Left cardiac atrium (tissue), 4 donors: ENCODE results near the gene LMOD3. TPM values are rescaled to one million over a fixed set of nuclear protein-coding genes. Genes with fewer than 3 reads are reported as not detected.

Source experiments
- ATAC-seq, 2 donors: fragments of 200-7000 bp; cut with Tn5 transposase; one replicate each; pipeline ENCODE4 v1.9.1; 2020; ENCODE audit warnings: mild to moderate bottlenecking in 2 of 2, moderate library complexity in 2 of 2
- DNase-seq: peaks from one replicate; pipeline ENCODE4 v3.0.0-alpha.2; 2020
- intact Hi-C, 2 donors: fragments of 100-400 bp; cut with DNase I; formaldehyde crosslinking; loops; one replicate each; pipeline versions ENCODE4 v1.14.1 to v1.15.1; 2022 to 2023
- total RNA-seq, 2 donors: library from RNA; stranded (reverse); fragmentation: NEBNext Ultra II Directional; extraction: Animal tissue kit (Norgen Biotek cat#: 25700); gene quantifications; one replicate each; pipeline ENCODE4 v1.2.1, GENCODE V29; 2021
- donor health status: DM: no; HTN: yes; CAD: no.
- donor health status: DM: no; HTN: yes; CAD: no; lungs with severe emphysema.
- donor health status: DM: yes; HTN: yes; CAD: no.
- donor health status: Dilated cardiomyopathy.

LMOD3 gene
- total RNA-seq, 2 donors from 2014 or later, result 49.2 to 52.8 TPM

DNA sequence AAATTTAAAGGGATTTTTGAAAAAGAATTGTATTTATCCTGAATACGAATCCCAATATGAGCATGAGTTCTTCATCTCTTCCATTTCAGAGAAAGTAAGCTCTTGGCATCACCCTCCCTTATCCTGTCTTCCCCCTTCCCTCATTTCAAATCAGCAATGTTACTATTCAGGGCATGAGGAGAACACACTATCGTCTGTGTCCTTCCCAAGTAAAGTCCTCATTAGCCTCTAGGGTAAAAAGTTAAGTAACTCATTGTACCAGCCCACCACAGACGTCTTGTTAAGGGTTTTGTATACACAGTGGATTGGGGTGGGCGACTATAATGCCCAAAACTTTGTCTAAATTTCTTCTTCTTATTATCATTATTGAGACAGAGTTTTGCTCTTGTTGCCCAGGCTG, 22.8 kb downstream of the LMOD3 start:
- ATAC-seq (peak in 1 of 2 donors; percentile 28), DNase-seq (no peak)
- intact Hi-C loops, result no loop called here

DNA sequence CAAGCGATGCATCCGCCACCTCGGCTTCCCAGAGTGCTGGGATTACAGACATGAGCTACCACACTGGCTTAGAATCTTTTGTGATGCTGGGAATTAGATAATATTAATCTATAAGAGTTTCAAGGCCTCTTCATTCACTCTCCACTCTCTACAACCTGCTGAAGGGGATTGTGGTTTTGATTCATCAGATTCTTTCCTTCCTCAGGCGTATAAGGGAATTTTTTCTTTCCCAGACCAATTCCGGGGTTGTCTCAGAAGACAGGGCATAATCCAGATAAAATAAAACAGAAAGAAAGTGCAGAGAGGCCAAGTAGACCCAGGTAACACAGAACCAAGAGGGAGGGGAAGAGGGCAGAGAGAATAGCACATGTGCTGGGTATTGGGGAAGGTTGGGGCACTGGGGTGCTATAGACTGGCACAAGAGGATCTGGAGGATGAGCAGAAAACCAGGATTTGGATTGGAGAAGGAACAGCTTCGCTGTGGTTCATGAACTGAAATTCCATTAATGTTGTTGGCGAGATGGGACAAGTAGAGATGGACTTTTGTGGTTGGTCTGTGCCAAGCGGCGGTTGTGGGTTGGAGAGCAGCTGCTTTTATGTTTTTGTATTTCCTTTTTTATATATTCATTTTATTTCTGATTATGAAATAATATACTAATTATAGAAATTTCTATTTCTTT, 24.8 kb downstream of the LMOD3 start:
- DNase-seq (no peak), ATAC-seq (no peak)
- intact Hi-C loops, result no loop called here

DNA sequence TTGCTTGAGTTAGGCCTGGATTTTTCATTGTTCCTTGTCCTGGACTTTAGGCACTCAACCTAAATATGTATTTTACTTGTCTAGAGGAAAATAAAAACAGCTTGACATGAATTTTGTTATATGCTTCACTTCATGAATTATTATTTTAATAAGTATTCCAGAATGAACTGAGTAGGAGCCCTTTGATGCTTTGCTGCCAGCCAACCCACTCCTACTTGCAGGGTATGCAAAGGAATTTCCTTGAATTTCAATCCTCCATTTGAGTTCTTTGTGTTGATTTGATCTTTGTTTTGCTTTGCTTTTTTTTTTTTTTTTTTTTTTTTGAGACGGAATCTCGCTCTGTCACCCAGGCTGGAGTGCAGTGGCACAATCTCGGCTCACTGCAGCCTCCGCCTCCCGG, 26.1 kb downstream of the LMOD3 start:
- no peak for ATAC-seq
- intact Hi-C loops, result no loop called here

DNA sequence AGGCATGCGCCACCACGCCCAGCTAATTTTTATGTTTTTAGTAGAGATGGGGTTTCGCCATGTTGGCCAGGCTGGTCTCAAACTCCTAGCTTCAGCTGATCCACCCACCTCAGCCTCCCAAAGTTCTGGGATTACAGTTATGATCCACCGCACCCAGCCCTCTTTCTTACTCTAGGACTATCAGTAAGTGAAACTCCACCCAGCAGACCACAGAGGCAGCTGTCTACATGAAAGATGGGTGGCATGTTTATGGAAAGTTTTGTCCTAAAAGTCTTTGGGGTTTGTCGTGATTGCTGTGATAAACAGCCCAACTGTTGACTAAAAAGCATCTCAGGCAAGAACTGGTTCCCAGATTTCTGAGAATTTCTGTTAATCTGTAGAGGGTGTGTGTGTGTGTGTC, 26.8 kb downstream of the LMOD3 start:
- no peak for ATAC-seq
- no peak for DNase-seq
- intact Hi-C loops, result no loop called here

More for the DNA sequence above, 26.1 kb downstream of the LMOD3 start:
- no peak for DNase-seq

DNA sequence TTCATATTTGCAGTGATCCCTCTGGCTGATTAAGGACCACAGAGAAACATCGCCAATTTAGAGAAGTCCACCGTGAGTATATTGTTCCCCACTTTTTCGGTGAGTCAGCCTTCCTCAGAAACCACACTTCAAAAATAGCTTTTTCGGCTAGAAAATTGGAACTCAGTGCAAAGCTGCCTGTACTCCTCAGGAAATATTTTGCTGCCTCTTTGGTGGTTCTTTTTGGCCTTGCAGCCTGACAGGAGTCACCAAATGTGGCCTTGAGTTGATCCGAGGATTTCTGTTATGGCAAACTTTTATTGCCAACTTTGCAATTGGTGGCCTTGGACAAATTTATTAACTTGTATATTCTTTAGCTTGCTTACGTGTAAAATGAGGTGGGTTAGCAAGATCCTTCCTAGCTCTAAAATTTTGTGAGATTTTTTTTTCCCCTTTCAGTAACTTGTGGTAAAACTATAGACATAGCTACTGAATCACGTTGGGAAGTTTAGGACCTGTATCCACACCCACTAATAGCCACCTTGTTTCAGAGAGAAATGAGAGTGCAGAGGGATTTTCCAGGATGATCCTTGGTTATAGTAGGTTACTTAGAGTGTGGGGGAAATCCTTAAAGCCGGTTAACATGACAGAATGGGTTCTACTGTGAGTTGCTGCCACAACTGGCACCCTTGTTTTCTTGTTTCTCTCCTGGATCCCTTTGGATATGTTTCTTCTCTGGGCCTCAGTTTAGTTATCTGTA, 27.8 kb downstream of the LMOD3 start:
- ATAC-seq (peak in 1 of 2 donors; percentile 19), DNase-seq (no peak)
- intact Hi-C loops, result no loop called here

DNA sequence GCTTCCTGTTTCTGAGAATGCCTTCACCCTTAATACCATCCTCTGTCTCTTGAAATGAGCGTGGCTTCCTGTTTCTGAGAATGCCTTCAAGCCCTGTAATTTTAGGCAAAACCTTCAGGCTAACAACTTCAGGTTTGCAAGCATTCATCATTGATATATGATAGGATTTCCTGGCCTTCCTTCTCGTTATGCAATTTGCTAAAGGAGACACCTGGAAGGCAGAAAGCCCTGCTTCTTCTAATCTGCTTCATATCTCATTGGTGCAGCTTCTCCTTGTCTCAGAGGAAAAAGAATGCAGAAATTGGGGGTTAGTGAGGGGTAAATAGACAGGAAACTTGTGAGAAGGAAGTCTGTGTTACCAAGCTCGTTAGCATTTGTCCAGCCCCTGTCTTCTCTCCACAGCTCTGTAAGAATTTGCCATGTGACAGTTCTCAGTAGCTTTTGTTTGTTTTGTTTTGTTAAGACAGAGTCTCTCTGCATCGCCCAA, 30.3 kb downstream of the LMOD3 start:
- peak; percentile 8 to 50 for ATAC-seq
- no peak for DNase-seq
- intact Hi-C loops, result no loop called here

DNA sequence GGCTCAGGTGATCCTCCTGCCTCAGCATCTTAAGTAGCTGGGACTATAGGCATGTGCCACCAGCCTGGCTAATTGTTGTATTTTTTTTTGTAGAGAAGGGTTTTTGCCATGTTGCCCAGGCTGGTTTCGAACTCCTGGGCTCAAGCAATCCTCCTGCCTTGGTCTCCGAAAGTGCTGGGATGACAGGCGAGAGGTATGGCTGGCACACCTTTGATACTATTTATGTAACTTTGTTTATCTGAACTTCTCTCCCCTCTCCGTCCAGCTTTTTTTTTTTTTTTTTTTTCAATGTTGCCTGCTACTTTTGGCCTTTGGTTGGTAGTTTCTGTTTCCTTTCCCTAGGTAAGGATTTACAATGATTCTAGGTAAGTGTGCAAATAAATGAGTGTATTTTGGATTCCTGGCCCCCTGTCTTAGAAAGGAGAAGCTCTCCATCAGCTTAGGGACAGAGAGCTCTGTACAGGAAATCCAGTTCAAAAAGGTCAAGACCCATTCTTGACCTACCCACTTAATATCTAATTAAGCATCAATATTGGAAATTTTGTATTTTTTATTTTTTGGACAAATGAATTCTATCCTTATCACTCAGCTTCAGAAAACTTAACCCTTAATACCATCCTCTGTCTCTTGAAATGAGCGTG, 30.9 kb downstream of the LMOD3 start:
- DNase-seq (no peak), ATAC-seq (no peak)
- intact Hi-C loops, result no loop called here

GRCh38 chr3:69090021-69090420, 32.4 kb downstream of the LMOD3 start:
- intact Hi-C loops, result no loop called here
- no peak for ATAC-seq

DNA sequence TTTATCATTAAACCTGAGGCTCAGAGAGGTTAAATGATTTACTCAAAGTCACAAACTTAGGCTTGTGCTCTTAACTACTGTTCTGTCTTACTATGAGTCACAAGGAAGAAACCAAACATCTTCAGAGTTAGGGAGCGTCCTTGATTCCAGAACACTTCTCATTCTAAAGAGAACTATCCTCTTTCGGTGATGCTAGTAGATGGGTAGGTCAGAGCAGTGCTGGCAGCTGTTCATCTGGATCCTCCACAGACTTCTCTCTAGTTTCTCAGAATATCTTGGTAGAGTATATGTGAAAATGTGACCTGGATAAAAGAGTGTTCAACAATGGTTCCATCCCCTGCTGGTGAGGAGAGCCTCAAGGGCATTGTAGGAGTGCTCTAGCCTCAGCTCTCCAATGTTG, 34.3 kb downstream of the LMOD3 start:
- DNase-seq (no peak), ATAC-seq (no peak)
- intact Hi-C loops, result loop anchor here in 1 of 2 donors (5.0 kb wide), 1 partner anchor 34 kb away; the partner anchor contains the start of gene LMOD3

More at GRCh38 chr3:69090021-69090420, 32.4 kb downstream of the LMOD3 start:
- DNase-seq, result no peak

DNA sequence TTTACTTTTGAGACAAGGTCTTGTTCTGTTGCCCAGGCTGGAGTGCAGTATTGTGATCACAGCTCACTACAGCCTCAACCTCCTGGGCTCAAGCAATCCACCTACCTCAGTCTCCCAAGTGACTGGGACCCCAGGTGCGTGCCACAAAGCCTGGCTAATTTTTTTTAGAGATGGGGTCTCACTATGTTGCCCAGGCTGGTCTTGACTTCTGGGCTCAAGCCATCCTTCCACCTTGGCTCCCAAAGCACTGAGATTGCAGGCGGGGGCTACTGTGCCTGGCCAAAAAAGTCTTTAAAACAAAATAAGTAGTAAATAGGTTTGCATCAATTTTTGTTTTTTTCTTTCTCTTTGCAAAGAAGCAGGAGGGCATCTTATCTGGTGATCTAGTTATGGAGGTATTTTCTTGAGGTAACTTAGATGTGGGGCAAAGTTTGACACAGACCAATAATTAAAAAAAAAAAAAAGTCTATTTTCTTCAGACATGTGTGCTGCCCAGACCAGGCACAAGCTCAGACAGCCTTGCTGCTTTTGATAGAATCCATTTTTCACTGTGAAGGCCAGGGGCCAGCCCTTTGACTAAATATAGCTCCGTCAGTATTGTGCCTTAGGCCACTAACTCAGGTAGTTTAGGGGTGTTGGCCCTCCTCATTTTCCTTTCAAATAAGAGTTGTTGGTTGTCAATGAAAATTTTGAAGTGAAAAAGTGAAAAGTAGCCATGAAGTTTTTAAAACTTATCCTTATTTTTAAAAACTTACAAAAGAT, 35.2 kb downstream of the LMOD3 start:
- intact Hi-C loops, result loop anchor here in 1 of 2 donors (5.0 kb wide), 1 partner anchor 35 kb away; the partner anchor contains the start of gene LMOD3
- no peak for ATAC-seq
- DNase-seq, result no peak

GRCh38 chr3:69085833-69086722, 36.3 kb downstream of the LMOD3 start:
- DNase-seq (peak; percentile 92), ATAC-seq (peak; percentile 60 to 74)
- intact Hi-C loops, result loop anchor here in 1 of 2 donors (5.0 kb wide), 1 partner anchor 36 kb away; the partner anchor contains the start of gene LMOD3

- peak; percentile 36 for DNase-seq
These were observed 37.1 kb downstream of the LMOD3 start for GRCh38 chr3:69085168-69085832.

DNA sequence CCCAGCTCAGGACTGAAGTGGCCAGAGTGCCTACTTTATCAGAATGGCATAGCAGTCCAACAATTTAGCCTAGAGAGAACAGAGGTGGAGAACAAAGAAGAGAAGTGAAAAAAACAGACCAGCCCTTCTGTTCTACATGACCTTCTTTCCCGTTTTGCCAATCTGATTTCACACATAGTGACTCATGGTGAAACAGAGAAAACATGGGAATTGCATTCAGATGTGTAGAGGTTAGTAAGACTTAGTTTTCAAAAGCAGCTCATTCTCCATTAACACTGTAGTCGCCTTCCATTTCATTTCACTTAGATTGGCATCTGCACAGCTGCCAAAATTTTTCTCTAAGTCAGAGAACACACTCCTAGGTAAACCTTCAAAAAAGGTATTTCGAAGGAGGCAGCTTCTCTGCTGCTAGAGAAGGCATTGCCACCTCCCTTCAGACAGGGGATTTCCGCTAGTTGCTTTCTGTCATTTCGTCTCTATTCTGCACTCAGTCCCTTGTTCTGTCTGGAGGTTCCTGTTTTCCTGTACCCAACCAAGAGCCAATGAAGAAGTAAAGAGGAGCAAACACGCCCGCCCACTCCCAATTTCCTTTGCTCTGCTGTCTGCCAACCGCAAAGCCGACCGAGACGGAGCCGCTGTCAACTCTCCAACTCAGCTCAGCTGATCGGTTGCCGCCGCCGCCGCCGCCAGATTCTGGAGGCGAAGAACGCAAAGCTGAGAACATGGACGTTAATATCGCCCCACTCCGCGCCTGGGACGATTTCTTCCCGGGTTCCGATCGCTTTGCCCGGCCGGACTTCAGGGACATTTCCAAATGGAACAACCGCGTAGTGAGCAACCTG, 37.8 kb downstream of the LMOD3 start, which contains the start of gene ARL6IP5:
Gene ARL6IP5, plus strand, starts transcription at position 612 of the 842 bp plus-strand sequence. Its CDS starts 111 bp downstream, at position 723.
- intact Hi-C loops, result loop anchor here in 1 of 2 donors (5.0 kb wide), 1 partner anchor 38 kb away; the partner anchor contains the start of gene LMOD3
- ATAC-seq, result peak; percentile 73 to 75

More at GRCh38 chr3:69085168-69085832, 37.1 kb downstream of the LMOD3 start:
- intact Hi-C loops, result loop anchor here in 1 of 2 donors (5.0 kb wide), 1 partner anchor 37 kb away; the partner anchor contains the start of gene LMOD3
- peak; percentile 27 to 42 for ATAC-seq

GRCh38 chr3:69082805-69083204, 39.6 kb downstream of the LMOD3 start:
- ATAC-seq, result peak in 1 of 2 donors; percentile 9
- DNase-seq, result peak; percentile 34
- intact Hi-C loops, result no loop called here

More for the DNA sequence above, 37.8 kb downstream of the LMOD3 start, which contains the start of gene ARL6IP5:
- DNase-seq, result peak; percentile 94

GRCh38 chr3:69082361-69082760, 40.0 kb downstream of the LMOD3 start:
- ATAC-seq (no peak), DNase-seq (no peak)
- intact Hi-C loops, result no loop called here

DNA sequence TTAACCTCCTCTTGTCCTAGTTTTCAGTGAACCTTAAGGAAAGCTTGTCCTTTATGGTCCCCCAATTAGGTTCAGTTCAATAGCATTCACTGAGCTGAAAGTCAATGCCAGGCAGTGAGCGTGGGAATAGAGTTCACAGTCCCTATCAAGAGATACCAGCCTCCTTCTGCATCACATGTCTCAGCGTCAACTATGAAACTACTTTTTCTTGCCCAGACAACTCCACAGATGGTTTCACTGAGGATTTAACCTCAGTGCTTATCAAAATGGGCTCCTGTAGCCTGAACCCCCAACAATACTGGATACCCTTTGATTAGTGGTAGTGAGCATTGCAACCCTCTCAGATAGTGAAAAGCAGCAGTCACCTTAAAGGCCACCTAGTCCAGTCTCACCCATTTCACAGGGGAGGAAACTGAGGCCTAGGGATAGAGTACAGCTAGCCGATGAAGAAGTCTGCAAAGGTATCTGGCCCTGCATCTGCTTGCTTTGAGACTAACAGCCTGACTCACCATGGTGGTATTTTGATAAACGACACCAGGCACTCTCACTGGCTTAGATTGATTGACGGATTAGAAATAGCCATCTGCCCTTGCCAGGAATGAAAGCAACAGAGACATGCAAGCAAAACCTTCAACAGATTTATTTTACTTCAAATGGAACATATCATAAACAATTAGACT, 40.7 kb downstream of the LMOD3 start:
- DNase-seq (no peak), ATAC-seq (no peak)
- intact Hi-C loops, result no loop called here
